K562 (cell line): ENCODE data around the gene IL31RA. TPM values are rescaled to one million over a fixed set of nuclear protein-coding genes. Genes with fewer than 3 reads are reported as not detected.

Experiments used
- ATAC-seq: fragments of 200-7000 bp; cut with Tn5 transposase; 3 replicates; pipeline ENCODE4 v1.9.1; 2020; ENCODE audit warnings: moderate library complexity
- BruUV-seq: library from RNA; stranded (reverse); fragments of 400-500 nt; replicated peaks from 2 replicates; lab custom pipeline; 2021; lab: Mats Ljungman, UMichigan
- CTCF ChIA-PET: fragments of 300-600 bp; formaldehyde crosslinking; extraction: SDS; loops from one replicate; lab custom pipeline; 2021; ENCODE audit warnings: low intra/inter-chr PET ratio; lab: Yijun Ruan, JAX
- POLR2A ChIA-PET: fragments of 300-600, 350-650 bp; sonication (Branson Sonifier 250); formaldehyde crosslinking; extraction: SDS; loops from one replicate; lab custom pipeline; 2021; ENCODE audit warnings: antibody characterized with exemption, inconsistent platforms; lab: Yijun Ruan, JAX
- DNase-seq, 4 experiments: peaks; one replicate each; pipeline versions ENCODE4 v3.0.0 to v3.0.0-alpha.2; 2011 to 2018; ENCODE audit warnings: low spot score in 3 of 4, mixed read lengths in 3 of 4; ENCODE audit errors: extremely low read depth in 1 of 4
- FAIRE-seq: peaks from 2 replicates; lab custom pipeline; 2011; peaks lifted over from hg19 to GRCh38; lab: Jason Lieb, UNC
- H2AFZ ChIP-seq: 2 replicates; pipeline ENCODE4 v1.6.0; 2011; ENCODE audit warnings: low read depth, low read length, control low read depth, inconsistent platforms
- H3K27ac ChIP-seq: fragments of 200-600 bp; 3 replicates; pipeline ENCODE4 v1.8.0; 2011; ENCODE audit warnings: low read depth, mild to moderate bottlenecking, control low read depth, inconsistent platforms, low read length, moderate library complexity, mixed read lengths; ENCODE audit errors: extremely low read depth
- H3K27me3 ChIP-seq, 2 experiments: fragments of 300-600 bp in 1 of 2; 2 replicates in 1 of 2; 3 replicates in 1 of 2; pipeline versions ENCODE4 v1.6.0 to v1.8.0; 2011; ENCODE audit warnings: inconsistent platforms in 2 of 2, low read length in 2 of 2, mild to moderate bottlenecking in 1 of 2, mixed read lengths in 1 of 2, moderate library complexity in 1 of 2; ENCODE audit not compliant: control insufficient read depth in 2 of 2, insufficient read depth in 2 of 2
- H3K36me3 ChIP-seq: fragments of 300-600 bp; 3 replicates; pipeline ENCODE4 v1.8.0; 2011; ENCODE audit warnings: mild to moderate bottlenecking, low read length, inconsistent platforms; ENCODE audit not compliant: control insufficient read depth, insufficient read depth
- H3K4me1 ChIP-seq, 2 experiments: fragments of 200-600 bp in 1 of 2; replicated peaks in 1 of 2; 2 replicates in 1 of 2; 3 replicates in 1 of 2; pipeline versions ENCODE4 v1.5.1 to v1.8.0; 2011; ENCODE audit warnings: inconsistent platforms in 2 of 2, low read length in 2 of 2, mild to moderate bottlenecking in 1 of 2, mixed read lengths in 1 of 2, moderate library complexity in 1 of 2; ENCODE audit not compliant: control insufficient read depth in 2 of 2, insufficient read depth in 2 of 2
- H3K4me2 ChIP-seq: 2 replicates; pipeline ENCODE4 v1.6.1; 2011; ENCODE audit warnings: low read length, control low read depth, inconsistent platforms, mixed read lengths; ENCODE audit not compliant: insufficient read depth
- H3K4me3 ChIP-seq: fragments of 200-600 bp; sonication (generic), shearing (Covaris generic); 2 replicates; pipeline ENCODE4 v1.5.1; 2016; ENCODE audit warnings: control low read depth, inconsistent platforms
- H3K79me2 ChIP-seq: fragments of 200-600 bp; 3 replicates; pipeline ENCODE4 v1.8.0; 2011; ENCODE audit warnings: low read length, inconsistent platforms; ENCODE audit not compliant: control insufficient read depth, insufficient read depth
- H3K9ac ChIP-seq, 2 experiments: 2 replicates each; pipeline versions ENCODE4 v1.6.0 to v1.6.1; 2011; ENCODE audit warnings: low read depth in 2 of 2, low read length in 2 of 2, control low read depth in 1 of 2, inconsistent platforms in 1 of 2, mild to moderate bottlenecking in 1 of 2, mixed read lengths in 1 of 2; ENCODE audit not compliant: insufficient read depth in 1 of 2
- H3K9me1 ChIP-seq: one replicate; pipeline ENCODE4 v1.6.0; 2011; ENCODE audit warnings: inconsistent platforms, mild to moderate bottlenecking, low read length, moderate library complexity; ENCODE audit not compliant: control insufficient read depth, insufficient read depth
- H3K9me3 ChIP-seq: replicated peaks from 2 replicates; pipeline ENCODE4 v1.5.1; 2011; ENCODE audit warnings: low read depth, low read length, inconsistent platforms; ENCODE audit not compliant: control insufficient read depth, insufficient read depth
- H4K20me1 ChIP-seq: replicated peaks from 2 replicates; pipeline ENCODE4 v1.6.1; 2011; ENCODE audit warnings: low read length, inconsistent platforms, mixed read lengths; ENCODE audit not compliant: control insufficient read depth, insufficient read depth
- ETV1 ChIP-seq: fragments of 450-650 bp; conservative IDR thresholded peaks from 2 replicates; pipeline ENCODE4 v1.6.1; 2016; ENCODE audit warnings: missing genetic modification characterization, control low read depth, low read depth, missing compliant biosample characterization
- HDAC3 ChIP-seq: fragments of 450-650 bp; IDR thresholded peaks from 2 replicates; pipeline ENCODE4 v1.6.1; 2018; ENCODE audit warnings: borderline replicate concordance, mild to moderate bottlenecking, moderate library complexity; ENCODE audit not compliant: partially characterized antibody
- MXI1 ChIP-seq: IDR thresholded peaks from 2 replicates; pipeline ENCODE4 v1.6.1; 2011; ENCODE audit warnings: low read depth, mild to moderate bottlenecking, improper control_type of control experiment, low read length
- PML ChIP-seq: IDR thresholded peaks from 2 replicates; pipeline ENCODE4 v1.6.1; 2012; ENCODE audit warnings: low read length, inconsistent platforms
- WGBS: fragments of 100-300 bp; shearing (Covaris generic); methylation state at CpG from one replicate; pipeline ENCODE4 v1.1.6; 2016; ENCODE audit warnings: low coverage, mixed read lengths; ENCODE audit not compliant: insufficient coverage; ENCODE audit errors: missing lambda C conversion rate; 5-methylcytosine and 5-hydroxymethylcytosine counted together
- in situ Hi-C: fragments of 300-500 bp; cut with MboI; formaldehyde crosslinking; loops from 4 replicates; pipeline ENCODE4 v1.15.0; 2018; ENCODE audit warnings: inconsistent platforms, mixed read lengths
- intact Hi-C: fragments of 100-400 bp; cut with micrococcal nuclease; formaldehyde crosslinking; loops from 2 replicates; pipeline ENCODE4 v1.14.2; 2022
- polyA plus RNA-seq, 8 experiments: library from polyadenylated mRNA; depleted of rRNA in 4 of 8; stranded (reverse) in 5 of 8; unstranded in 3 of 8; fragments of >200 nt; fragmentation: Nextera tagmentation in 2 of 8; fragmentation: Illumina TruSeq in 1 of 8; extraction: Ambion mirVana in 2 of 8; extraction: Trizol in 1 of 8; gene quantifications; 2 replicates each; pipeline versions ENCODE4 v1.2.1 to v1.2.3, GENCODE V29; 2011 to 2014; ENCODE audit warnings: inconsistent platforms in 1 of 8, missing spikeins in 1 of 8
- total RNA-seq, 7 experiments: library from RNA; depleted of rRNA in 6 of 7; stranded (reverse); fragments of >200 nt in 6 of 7; fragmentation: Illumina TruSeq in 2 of 7; extraction: Trizol in 2 of 7; gene quantifications; 2 replicates each; pipeline versions ENCODE4 v1.2.1 to v1.2.3, GENCODE V29; 2011 to 2021; ENCODE audit warnings: low replicate concordance in 1 of 7

IL31RA gene
- total and polyA plus RNA-seq, 9 of the 15 experiments (the other 6 are each of a cell fraction or from before 2014, with no cell fraction given) = not detected

GRCh38 chr5:55932700-55933099 is 81.5 kb downstream of the IL31RA start:
- Histone ChIP-seq H3K4me1 (peaks cover 0 to 5% of the 10 kb centered on the region in 2 experiments; a peak in 3 of 5 replicates), H3K79me2 (no peaks in the 10 kb centered on the region), H3K9me1 (no peaks in the 10 kb centered on the region), H3K27me3 (peaks cover 3 to 22% of the 10 kb centered on the region in 2 experiments; a peak in 2 of 5 replicates), H2AFZ (no peak overlapping the region), H3K9me3 (no peaks in the 10 kb centered on the region), H3K27ac (no peak overlapping the region), H3K4me3 (no peak overlapping the region), H4K20me1 (peaks cover 8% of the 10 kb centered on the region), H3K9ac (no peak overlapping the region), H3K4me2 (no peak overlapping the region), H3K36me3 (no peaks in the 10 kb centered on the region)
- ChIA-PET POLR2A (interaction anchor here (2.0 kb wide), 1 partner anchor 10 kb away, joined by 8 read pairs; no protein-coding TSS in a partner anchor), CTCF (no interaction called here)
- DNase-seq (no peak), FAIRE-seq (no peak), ATAC-seq (no peak)
- 34% methylated on average over 4 of the region's 4 CpGs for whole genome bisulfite sequencing
- intact Hi-C loops (loop anchor here (5.0 kb wide), 1 partner anchor 760 kb away; the partner anchor contains the start of gene CDC20B), in situ Hi-C loops (loop anchor here (10.0 to 25.0 kb wide), 2 partner anchors 142 to 905 kb away; no protein-coding TSS in a partner anchor)
- BruUV-seq = no TSS peak
- no peak for TF ChIP-seq ETV1 (tag)
- no peak for TF ChIP-seq PML
- TF ChIP-seq MXI1 = no peak
- TF ChIP-seq HDAC3 = no peak
